COR-L47 (cell line): ENCODE results near the gene HNMT.
"Not testable (repeated sequence)": the region's sequence is repeated elsewhere in the genome, so short reads cannot be mapped to it uniquely, and the experiment has no call there.

ENCODE experiments used
- DNase-seq: peaks from one replicate; lab custom pipeline; 2025; lab: John Stamatoyannopoulos, UW

Gene HNMT

GRCh38 chr2:138043588-138043987 lies 79.3 kb downstream of the HNMT start:
- DNase-seq, result not testable (repeated sequence)

- DNase-seq, result no peak
These were observed 94.2 kb downstream of the HNMT start for GRCh38 chr2:138058427-138058826.

DNA sequence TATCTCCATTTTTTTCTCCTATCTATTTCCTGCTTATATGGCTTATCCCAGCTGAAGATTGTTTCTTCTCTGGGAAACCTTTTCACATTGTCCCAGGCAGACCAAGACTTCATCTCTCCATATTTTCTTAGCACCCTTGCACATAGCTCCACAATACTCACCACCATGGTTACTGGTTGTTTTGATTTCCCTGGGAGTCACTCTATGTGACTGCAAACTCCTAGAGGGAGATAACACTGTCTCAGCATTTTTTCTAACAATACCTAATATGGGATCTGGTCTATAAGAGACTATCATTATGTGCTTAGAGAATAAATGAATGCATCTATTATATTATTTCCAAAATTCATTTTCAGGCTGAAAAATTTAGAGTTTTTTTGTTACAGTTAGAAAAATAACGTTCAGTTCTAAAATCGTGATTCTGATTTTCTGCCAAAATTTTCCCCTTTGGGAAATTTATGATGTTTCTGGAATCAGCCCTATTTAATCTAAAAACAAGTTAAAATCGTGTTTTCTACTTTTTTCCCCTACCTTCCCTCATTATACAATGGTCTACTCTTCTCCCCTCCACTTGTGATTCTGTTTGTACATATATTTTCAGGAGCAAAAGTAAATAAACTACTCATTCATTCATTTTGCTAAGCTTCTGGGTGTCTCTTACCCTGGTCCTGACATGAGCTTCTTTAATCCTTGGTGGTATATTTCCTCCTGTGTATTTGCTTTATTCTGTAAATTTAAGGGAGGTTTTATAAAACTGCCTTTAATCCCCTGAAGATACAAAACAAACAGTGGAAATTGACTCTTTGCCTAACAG lies 95.4 kb downstream of the HNMT start:
- no peak for DNase-seq

DNA sequence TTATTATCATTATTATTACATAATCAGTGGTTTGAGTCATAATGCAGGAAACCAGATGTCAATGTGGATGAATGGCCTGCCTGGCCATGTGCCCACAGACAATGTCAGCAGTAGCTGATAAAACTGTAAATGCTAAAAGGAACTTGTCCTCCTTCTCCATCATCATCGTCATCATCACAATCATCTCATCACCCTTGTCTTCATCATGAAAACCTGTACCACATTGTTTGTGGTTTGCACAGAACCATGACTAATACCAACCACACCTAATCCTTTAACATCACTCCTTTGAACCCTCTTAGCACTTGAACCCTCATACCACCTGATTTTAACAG lies 96.0 kb downstream of the HNMT start:
- peak; percentile 41 for DNase-seq

DNA sequence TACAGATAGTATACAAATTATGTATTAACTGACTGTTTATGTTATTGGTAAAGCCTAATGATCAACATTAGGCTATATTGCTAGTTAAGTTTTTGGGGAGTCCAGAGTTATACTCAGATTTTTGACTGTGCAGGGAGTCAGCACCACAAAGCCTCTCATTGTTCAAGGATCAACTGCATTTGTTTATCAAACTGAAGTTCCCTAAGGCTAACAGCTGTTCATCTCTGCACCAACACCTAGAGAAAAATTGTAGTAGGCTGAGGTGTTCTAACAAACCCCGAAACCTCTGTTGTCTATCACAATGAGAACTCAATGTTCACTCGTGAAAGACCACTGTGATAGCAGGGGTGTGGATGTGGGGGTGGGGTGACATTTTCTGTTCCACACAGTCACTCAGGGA lies 97.7 kb downstream of the HNMT start:
- no peak for DNase-seq

GRCh38 chr2:138063181-138063580 lies 98.9 kb downstream of the HNMT start:
- no peak for DNase-seq
